ENCODE data around the gene FYN.

- TF ChIP-seq ZNF133 (CRISPR knock-in tag; IDR thresholded peaks at IDR 0.05) (no peak), POLR2A (conservative IDR thresholded peaks at IDR 0.05) (no peak), TBP (optimal IDR thresholded peaks at IDR 0.05; ENCODE audit: low read depth, low read length) (no peak), JUN (IDR thresholded peaks at IDR 0.05; ENCODE audit: borderline replicate concordance, low read depth, low read length) (no peak), JUN (CRISPR knock-in tag; IDR thresholded peaks at IDR 0.05; ENCODE audit: borderline replicate concordance) (no peak), HDGF (IDR thresholded peaks at IDR 0.05) (no peak)
- TF ChIP-seq, protein P1, sequence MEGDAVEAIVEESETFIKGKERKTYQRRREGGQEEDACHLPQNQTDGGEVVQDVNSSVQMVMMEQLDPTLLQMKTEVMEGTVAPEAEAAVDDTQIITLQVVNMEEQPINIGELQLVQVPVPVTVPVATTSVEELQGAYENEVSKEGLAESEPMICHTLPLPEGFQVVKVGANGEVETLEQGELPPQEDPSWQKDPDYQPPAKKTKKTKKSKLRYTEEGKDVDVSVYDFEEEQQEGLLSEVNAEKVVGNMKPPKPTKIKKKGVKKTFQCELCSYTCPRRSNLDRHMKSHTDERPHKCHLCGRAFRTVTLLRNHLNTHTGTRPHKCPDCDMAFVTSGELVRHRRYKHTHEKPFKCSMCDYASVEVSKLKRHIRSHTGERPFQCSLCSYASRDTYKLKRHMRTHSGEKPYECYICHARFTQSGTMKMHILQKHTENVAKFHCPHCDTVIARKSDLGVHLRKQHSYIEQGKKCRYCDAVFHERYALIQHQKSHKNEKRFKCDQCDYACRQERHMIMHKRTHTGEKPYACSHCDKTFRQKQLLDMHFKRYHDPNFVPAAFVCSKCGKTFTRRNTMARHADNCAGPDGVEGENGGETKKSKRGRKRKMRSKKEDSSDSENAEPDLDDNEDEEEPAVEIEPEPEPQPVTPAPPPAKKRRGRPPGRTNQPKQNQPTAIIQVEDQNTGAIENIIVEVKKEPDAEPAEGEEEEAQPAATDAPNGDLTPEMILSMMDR (IDR thresholded peaks at IDR 0.05 in 2 of 3, conservative IDR thresholded peaks at IDR 0.05 in 1 of 3; ENCODE audit: insufficient read depth in 2 of 3, low read depth in 1 of 3, low read length in 3 of 3): no peak
These were observed 214.6 kb downstream of the FYN start for GRCh38 chr6:111658462-111659154.

Data from K562 (cell line).